Measurements from ENCODE around the gene HELT. TPM values are rescaled to one million over a fixed set of nuclear protein-coding genes. Genes with fewer than 3 reads are reported as not detected.

The HELT gene
- total and polyA plus RNA-seq, 2 donors (not counting 3 experiments of a cell fraction or from before 2014, with no cell fraction given), result not detected

DNA sequence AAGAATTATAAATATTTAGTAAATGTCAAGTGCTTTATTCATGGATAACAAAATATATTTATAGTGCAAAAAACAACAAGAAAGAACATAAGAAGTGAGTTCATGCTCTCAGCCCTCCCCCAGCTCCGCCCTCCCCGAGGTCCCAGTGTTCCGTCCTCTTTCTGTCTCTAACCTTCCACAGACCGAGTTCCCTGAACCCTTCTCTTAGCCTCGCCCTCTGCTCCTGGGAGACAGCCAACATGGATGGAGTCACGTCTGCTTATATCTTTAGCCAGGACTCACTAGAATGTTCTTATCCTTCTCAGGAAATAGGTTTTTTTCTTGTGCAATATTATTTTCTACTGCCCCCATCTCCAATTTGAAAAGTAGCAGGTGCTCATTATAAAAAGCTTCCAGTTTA is 40.1 kb upstream of the HELT start:
- no peak for DNase-seq (ENCODE audit: low read depth, low spot score)
- Histone ChIP-seq H3K4me2 (ENCODE audit: insufficient read depth, low read length) (no peak overlapping the region), H2AFZ (ENCODE audit: low read depth, low read length) (no peak overlapping the region), H3K4me1 (ENCODE audit: control insufficient read depth, extremely low read depth, insufficient read depth, low read length) (no peaks in the 10 kb centered on the region), H3K27me3 (ENCODE audit: control insufficient read depth in 2 of 2, insufficient read depth in 2 of 2, low read length in 2 of 2) (peaks cover 0 to 1% of the 10 kb centered on the region in 2 experiments), H3K36me3 (ENCODE audit: control insufficient read depth in 2 of 2, extremely low read depth in 1 of 2, insufficient read depth in 2 of 2, low read length in 2 of 2) (no peaks in the 10 kb centered on the region), H3K79me2 (ENCODE audit: control insufficient read depth, insufficient read depth, low read length) (no peaks in the 10 kb centered on the region), H3K9me3 (replicated peaks; ENCODE audit: control insufficient read depth, insufficient read depth, low read length) (no peaks in the 10 kb centered on the region), H3K9me1 (replicated peaks; ENCODE audit: control insufficient read depth, extremely low read depth, insufficient read depth, low read length) (no peaks in the 10 kb centered on the region), H3K27ac (ENCODE audit: insufficient read depth, low read depth, low read length) (no peak overlapping the region), H3K4me3 (replicated peaks in 1 of 3; ENCODE audit: insufficient read depth in 1 of 3, low read depth in 1 of 3, low read length in 3 of 3) (no peak overlapping the region), H4K20me1 (replicated peaks; ENCODE audit: control insufficient read depth, extremely low read depth, insufficient read depth, low read length) (no peaks in the 10 kb centered on the region), H3K9ac (replicated peaks; ENCODE audit: extremely low read depth, insufficient read depth, low read length) (no peak overlapping the region)
- BruUV-seq (replicated peaks), result no TSS peak
- TF ChIP-seq EZH2 (IDR thresholded peaks at IDR 0.05; ENCODE audit: borderline replicate concordance, low read depth, low read length, severe bottlenecking) (no peak), POLR2A (IDR thresholded peaks at IDR 0.05; ENCODE audit: low read depth, low read length) (no peak), MYC (IDR thresholded peaks at IDR 0.05; ENCODE audit: low read depth, low read length) (no peak), FOS (IDR thresholded peaks at IDR 0.05; ENCODE audit: borderline replicate concordance, insufficient read depth, low read length) (no peak), GATA2 (IDR thresholded peaks at IDR 0.05; ENCODE audit: insufficient read depth, insufficient read length, low read depth, low read length) (no peak), JUN (IDR thresholded peaks at IDR 0.05; ENCODE audit: borderline replicate concordance, insufficient read depth, insufficient read length, low read depth) (no peak), POLR2AphosphoS5 (IDR thresholded peaks at IDR 0.05; ENCODE audit: insufficient read depth, low read depth, low read length) (no peak)
- TF ChIP-seq, protein P1, sequence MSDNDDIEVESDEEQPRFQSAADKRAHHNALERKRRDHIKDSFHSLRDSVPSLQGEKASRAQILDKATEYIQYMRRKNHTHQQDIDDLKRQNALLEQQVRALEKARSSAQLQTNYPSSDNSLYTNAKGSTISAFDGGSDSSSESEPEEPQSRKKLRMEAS (IDR thresholded peaks at IDR 0.05; ENCODE audit: insufficient read depth, insufficient read length), result no peak
- TF ChIP-seq, protein P2, sequence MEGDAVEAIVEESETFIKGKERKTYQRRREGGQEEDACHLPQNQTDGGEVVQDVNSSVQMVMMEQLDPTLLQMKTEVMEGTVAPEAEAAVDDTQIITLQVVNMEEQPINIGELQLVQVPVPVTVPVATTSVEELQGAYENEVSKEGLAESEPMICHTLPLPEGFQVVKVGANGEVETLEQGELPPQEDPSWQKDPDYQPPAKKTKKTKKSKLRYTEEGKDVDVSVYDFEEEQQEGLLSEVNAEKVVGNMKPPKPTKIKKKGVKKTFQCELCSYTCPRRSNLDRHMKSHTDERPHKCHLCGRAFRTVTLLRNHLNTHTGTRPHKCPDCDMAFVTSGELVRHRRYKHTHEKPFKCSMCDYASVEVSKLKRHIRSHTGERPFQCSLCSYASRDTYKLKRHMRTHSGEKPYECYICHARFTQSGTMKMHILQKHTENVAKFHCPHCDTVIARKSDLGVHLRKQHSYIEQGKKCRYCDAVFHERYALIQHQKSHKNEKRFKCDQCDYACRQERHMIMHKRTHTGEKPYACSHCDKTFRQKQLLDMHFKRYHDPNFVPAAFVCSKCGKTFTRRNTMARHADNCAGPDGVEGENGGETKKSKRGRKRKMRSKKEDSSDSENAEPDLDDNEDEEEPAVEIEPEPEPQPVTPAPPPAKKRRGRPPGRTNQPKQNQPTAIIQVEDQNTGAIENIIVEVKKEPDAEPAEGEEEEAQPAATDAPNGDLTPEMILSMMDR (IDR thresholded peaks at IDR 0.05; ENCODE audit: extremely low read depth in 1 of 2, insufficient read depth in 1 of 2, low read depth in 1 of 2, low read length in 2 of 2), result no peak
- no peak for FAIRE-seq
- dilution Hi-C loops (cut with MboI; ENCODE audit: extremely low pct_ligation_motif_present, low sequenced_read_pairs), result no loop called here
- POLR2A ChIA-PET, result no interaction called here
- intact Hi-C loops (cut with micrococcal nuclease), result no loop called here
- CTCF ChIA-PET, result no interaction called here

Data from endothelial cell of umbilical vein (primary cell).